Endodermal cell (in vitro differentiated cells): ENCODE results near the gene C2. TPM values are rescaled to one million over a fixed set of nuclear protein-coding genes. Genes with fewer than 3 reads are reported as not detected.

Experiments
- DNase-seq: peaks from one replicate; pipeline ENCODE4 v3.0.0-alpha.2; 2017
- H3K27ac ChIP-seq: 2 replicates; pipeline ENCODE4 v1.5.1; 2013; ENCODE audit warnings: mild to moderate bottlenecking, low read depth, low read length, moderate library complexity
- H3K27me3 ChIP-seq: 2 replicates; pipeline ENCODE4 v1.6.1; 2013; ENCODE audit warnings: mild to moderate bottlenecking, low read length, moderate library complexity; ENCODE audit not compliant: insufficient read depth, control insufficient read depth, poor library complexity, severe bottlenecking
- H3K36me3 ChIP-seq: 2 replicates; pipeline ENCODE4 v1.7.0; 2013; ENCODE audit warnings: mild to moderate bottlenecking, low read length, moderate library complexity; ENCODE audit not compliant: control insufficient read depth, insufficient read depth
- H3K4me1 ChIP-seq: one replicate; pipeline ENCODE4 v1.7.0; 2013; ENCODE audit warnings: low read length; ENCODE audit not compliant: control insufficient read depth, insufficient read depth
- H3K4me3 ChIP-seq: 2 replicates; pipeline ENCODE4 v1.5.1; 2013; ENCODE audit warnings: mild to moderate bottlenecking, low read length, moderate library complexity
- H3K9ac ChIP-seq: 2 replicates; pipeline ENCODE4 v1.6.1; 2013; ENCODE audit warnings: mild to moderate bottlenecking, low read length, moderate library complexity; ENCODE audit not compliant: poor library complexity, severe bottlenecking; ENCODE audit errors: extremely low read depth
- H3K9me3 ChIP-seq: 2 replicates; pipeline ENCODE4 v1.6.1; 2013; ENCODE audit warnings: mild to moderate bottlenecking, low read length, moderate library complexity; ENCODE audit not compliant: control insufficient read depth
- H3K27ac Mint-ChIP-seq: 2 replicates; pipeline ENCODE4 v1.8.0; 2020; ENCODE audit warnings: mixed read lengths
- H3K27me3 Mint-ChIP-seq: 2 replicates; pipeline ENCODE4 v1.8.0; 2021; ENCODE audit warnings: mild to moderate bottlenecking, mixed read lengths; ENCODE audit not compliant: insufficient read depth
- H3K36me3 Mint-ChIP-seq: 2 replicates; pipeline ENCODE4 v1.8.0; 2020; ENCODE audit warnings: low read depth, mixed read lengths
- H3K4me1 Mint-ChIP-seq: 2 replicates; pipeline ENCODE4 v1.8.0; 2020; ENCODE audit warnings: mixed read lengths
- H3K4me3 Mint-ChIP-seq: 2 replicates; pipeline ENCODE4 v1.8.0; 2020; ENCODE audit warnings: mild to moderate bottlenecking, moderate library complexity, mixed read lengths
- H3K9me3 Mint-ChIP-seq: 2 replicates; pipeline ENCODE4 v1.8.0; 2020; ENCODE audit warnings: mild to moderate bottlenecking, mixed read lengths
- WGBS, 2 experiments: methylation state at CpG; one replicate each; pipeline versions ENCODE4 v1.1.5 to v1.1.7; 2013; ENCODE audit warnings: missing lambda C conversion rate in 2 of 2, mixed read lengths in 1 of 2; ENCODE audit not compliant: insufficient coverage in 1 of 2, insufficient read length in 1 of 2; 5-methylcytosine and 5-hydroxymethylcytosine counted together
- total RNA-seq, 2 donors: library from RNA; stranded (reverse); fragmentation: NEBNext Ultra II Directional in 1 of 2; extraction: Animal tissue kit (Norgen Biotek cat#: 25700) in 1 of 2; gene quantifications; 2 replicates in 1 of 2; 3 replicates in 1 of 2; pipeline ENCODE4 v1.2.1, GENCODE V29; 2021
- TF ChIP-seq, protein P1 (sequence below): fragments of 200-600 bp; sonication (generic); conservative IDR thresholded peaks from 2 replicates; pipeline ENCODE4 v1.5.0; 2021; ENCODE audit warnings: antibody characterized with exemption, mild to moderate bottlenecking

The C2 gene
- total RNA-seq, 2 donors from 2014 or later: 0.29 to 1.0 TPM

DNA sequence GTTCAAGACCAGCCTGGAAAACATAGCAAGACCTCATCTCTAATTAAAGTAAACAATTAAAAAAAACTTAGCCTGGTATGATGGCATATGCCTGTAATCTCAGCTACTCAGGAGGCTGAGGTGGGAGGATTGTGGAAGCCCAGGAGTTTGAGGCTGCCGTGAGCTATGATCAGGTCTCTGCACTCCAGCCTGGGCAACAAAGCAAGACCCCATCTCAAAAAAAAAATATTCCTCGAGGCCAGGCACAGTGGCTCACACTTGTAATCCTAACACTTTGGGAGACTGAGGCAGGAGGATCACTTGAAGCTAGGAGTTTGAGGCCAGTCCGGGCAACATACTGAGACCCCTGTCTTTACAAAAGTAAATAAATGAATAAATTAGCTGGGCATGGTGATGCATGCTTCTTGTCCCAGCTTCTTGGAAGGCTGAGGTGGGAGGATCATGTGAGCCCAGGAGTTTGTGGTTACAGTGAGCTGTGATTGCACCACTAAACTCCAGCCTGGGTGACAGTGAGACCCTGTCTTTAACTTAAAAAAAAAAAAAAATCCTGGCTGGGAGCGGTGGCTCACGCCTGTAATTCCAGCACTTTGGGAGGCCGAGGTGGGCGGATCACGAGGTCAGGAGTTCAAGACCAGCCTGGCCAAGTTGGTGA, 9.3 kb upstream of the C2 start:
- H3K36me3 Mint-ChIP-seq: no peaks in the 10 kb centered on the region
- H3K36me3 ChIP-seq: no peaks in the 10 kb centered on the region
- no peaks in the 10 kb centered on the region for H3K4me1 Mint-ChIP-seq
- H3K4me3 Mint-ChIP-seq: no peak overlapping the region
- H3K27ac Mint-ChIP-seq: no peak overlapping the region
- no peaks in the 10 kb centered on the region for H3K27me3 ChIP-seq
- no peaks in the 10 kb centered on the region for H3K9me3 ChIP-seq
- TF ChIP-seq, protein P1, sequence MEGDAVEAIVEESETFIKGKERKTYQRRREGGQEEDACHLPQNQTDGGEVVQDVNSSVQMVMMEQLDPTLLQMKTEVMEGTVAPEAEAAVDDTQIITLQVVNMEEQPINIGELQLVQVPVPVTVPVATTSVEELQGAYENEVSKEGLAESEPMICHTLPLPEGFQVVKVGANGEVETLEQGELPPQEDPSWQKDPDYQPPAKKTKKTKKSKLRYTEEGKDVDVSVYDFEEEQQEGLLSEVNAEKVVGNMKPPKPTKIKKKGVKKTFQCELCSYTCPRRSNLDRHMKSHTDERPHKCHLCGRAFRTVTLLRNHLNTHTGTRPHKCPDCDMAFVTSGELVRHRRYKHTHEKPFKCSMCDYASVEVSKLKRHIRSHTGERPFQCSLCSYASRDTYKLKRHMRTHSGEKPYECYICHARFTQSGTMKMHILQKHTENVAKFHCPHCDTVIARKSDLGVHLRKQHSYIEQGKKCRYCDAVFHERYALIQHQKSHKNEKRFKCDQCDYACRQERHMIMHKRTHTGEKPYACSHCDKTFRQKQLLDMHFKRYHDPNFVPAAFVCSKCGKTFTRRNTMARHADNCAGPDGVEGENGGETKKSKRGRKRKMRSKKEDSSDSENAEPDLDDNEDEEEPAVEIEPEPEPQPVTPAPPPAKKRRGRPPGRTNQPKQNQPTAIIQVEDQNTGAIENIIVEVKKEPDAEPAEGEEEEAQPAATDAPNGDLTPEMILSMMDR: no peak
- no peak overlapping the region for H3K9ac ChIP-seq
- H3K27me3 Mint-ChIP-seq: peaks cover 7% of the 10 kb centered on the region
- no peak overlapping the region for H3K27ac ChIP-seq
- H3K9me3 Mint-ChIP-seq: no peaks in the 10 kb centered on the region
- H3K4me1 ChIP-seq: no peaks in the 10 kb centered on the region
- DNase-seq: no peak
- 94 to 95% methylated on average over 7 to 8 of the region's 8 CpGs for WGBS, 2 experiments
- H3K4me3 ChIP-seq: no peak overlapping the region

DNA sequence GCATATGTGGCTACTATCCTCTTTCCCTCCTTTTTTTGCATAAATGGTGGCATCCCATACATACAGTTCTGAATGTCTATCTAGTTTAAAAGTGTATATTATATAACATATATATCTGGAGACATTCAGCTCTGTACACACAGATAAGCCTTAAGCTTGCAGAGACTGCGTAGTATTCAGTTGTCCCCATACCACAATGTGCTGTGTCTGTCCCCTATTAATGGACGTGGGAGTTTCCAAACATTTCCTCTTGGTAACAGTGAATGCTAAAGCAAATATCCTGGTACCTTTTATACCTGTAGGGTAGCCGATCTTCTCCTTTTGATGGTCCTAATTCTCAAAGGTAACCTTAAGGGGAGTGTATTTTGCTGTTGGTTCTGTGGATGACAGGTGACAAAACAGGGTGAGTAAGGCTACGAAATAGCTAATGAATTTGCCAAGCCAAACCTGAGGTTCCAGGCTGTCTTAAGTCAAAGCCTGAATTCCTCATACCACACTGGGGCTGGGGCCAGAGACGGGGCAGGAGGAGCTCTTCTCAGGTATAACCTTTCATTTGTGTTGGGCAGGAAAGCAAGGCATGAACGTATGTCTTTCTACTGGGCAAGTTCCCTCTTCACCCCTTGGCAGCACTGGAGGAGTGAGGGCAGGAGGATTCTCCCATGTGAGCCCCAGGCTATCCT, 7.8 kb upstream of the C2 start:
- TF ChIP-seq, protein P1: no peak
- Histone ChIP-seq H3K27me3 (no peaks in the 10 kb centered on the region), H3K4me1 (no peaks in the 10 kb centered on the region), H3K4me3 (no peak overlapping the region), H3K9ac (no peak overlapping the region), H3K27ac (no peak overlapping the region), H3K9me3 (no peaks in the 10 kb centered on the region), H3K36me3 (no peaks in the 10 kb centered on the region)
- 89 to 92% methylated on average over 2 to 6 of the region's 6 CpGs for WGBS, 2 experiments
- peaks cover 4% of the 10 kb centered on the region for H3K27me3 Mint-ChIP-seq
- H3K9me3 Mint-ChIP-seq: no peaks in the 10 kb centered on the region
- no peak for DNase-seq
- no peak overlapping the region for H3K27ac Mint-ChIP-seq
- no peak overlapping the region for H3K4me3 Mint-ChIP-seq
- H3K36me3 Mint-ChIP-seq: no peaks in the 10 kb centered on the region
- H3K4me1 Mint-ChIP-seq: no peaks in the 10 kb centered on the region

DNA sequence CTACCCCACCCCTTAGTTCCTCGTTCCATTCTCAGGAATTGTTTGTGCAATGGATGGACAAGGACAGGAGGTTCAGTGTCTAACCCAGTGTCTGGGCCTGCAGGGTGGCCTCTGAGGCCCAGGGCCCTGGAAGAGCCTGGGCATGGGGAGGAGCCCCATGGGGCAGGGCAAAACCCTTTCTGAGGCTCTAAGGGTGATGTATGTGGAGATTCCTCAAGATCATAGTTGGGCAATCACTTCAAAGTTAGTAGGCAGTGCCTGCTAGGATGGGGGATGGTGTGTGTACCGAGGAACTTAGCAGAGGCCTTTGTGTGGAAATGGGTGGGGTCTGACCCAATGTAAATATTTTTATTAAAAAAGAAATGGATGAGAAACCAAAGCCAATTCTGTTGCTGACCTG, 6.7 kb upstream of the C2 start:
- Mint-ChIP-seq H3K9me3 (no peaks in the 10 kb centered on the region), H3K4me1 (no peaks in the 10 kb centered on the region), H3K27ac (no peak overlapping the region), H3K27me3 (peaks cover 4% of the 10 kb centered on the region), H3K36me3 (no peaks in the 10 kb centered on the region), H3K4me3 (no peak overlapping the region)
- TF ChIP-seq, protein P1: no peak
- no peak overlapping the region for H3K27ac ChIP-seq
- 82 to 94% methylated on average over 2 of the region's 2 CpGs for WGBS, 2 experiments
- H3K4me3 ChIP-seq: no peak overlapping the region
- no peak overlapping the region for H3K9ac ChIP-seq
- DNase-seq: no peak
- H3K27me3 ChIP-seq: no peaks in the 10 kb centered on the region
- no peaks in the 10 kb centered on the region for H3K9me3 ChIP-seq
- no peaks in the 10 kb centered on the region for H3K36me3 ChIP-seq
- no peaks in the 10 kb centered on the region for H3K4me1 ChIP-seq
